ENCODE data around the gene CSGALNACT2.

DNA sequence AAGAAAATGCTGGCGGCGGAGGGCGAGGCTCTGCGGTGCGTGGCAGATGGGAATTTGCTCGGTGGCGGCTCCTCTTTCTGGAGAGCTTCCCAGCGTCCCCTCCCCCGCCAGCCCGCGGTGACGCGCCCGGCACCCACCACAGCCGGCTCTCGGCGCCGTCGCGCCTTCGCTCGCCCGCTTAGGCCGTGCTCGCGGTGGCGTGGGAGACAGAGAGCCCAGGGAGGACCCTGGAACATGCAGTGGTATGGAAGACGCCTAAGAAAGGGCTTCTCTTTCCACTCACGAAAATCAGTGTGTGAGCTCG is 576 bp upstream of the CSGALNACT2 start:
- TF ChIP-seq, protein P1, sequence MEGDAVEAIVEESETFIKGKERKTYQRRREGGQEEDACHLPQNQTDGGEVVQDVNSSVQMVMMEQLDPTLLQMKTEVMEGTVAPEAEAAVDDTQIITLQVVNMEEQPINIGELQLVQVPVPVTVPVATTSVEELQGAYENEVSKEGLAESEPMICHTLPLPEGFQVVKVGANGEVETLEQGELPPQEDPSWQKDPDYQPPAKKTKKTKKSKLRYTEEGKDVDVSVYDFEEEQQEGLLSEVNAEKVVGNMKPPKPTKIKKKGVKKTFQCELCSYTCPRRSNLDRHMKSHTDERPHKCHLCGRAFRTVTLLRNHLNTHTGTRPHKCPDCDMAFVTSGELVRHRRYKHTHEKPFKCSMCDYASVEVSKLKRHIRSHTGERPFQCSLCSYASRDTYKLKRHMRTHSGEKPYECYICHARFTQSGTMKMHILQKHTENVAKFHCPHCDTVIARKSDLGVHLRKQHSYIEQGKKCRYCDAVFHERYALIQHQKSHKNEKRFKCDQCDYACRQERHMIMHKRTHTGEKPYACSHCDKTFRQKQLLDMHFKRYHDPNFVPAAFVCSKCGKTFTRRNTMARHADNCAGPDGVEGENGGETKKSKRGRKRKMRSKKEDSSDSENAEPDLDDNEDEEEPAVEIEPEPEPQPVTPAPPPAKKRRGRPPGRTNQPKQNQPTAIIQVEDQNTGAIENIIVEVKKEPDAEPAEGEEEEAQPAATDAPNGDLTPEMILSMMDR (conservative IDR thresholded peaks at IDR 0.05; ENCODE audit: low read depth, low read length) = 0 out of 2 replicates have a peak, but pooled peaks have one; percentile 31
- TF ChIP-seq EZH2phosphoT487 (IDR thresholded peaks at IDR 0.05; ENCODE audit: borderline replicate concordance, low read length) = no peak
